Erythroblast (primary cell): Measurements from ENCODE around the gene NLN.
"Not testable (repeated sequence)": the region's sequence is repeated elsewhere in the genome, so short reads cannot be mapped to it uniquely, and the experiment has no call there.

ENCODE experiments used
- DNase-seq, 2 experiments: peaks; one replicate each; lab custom pipeline; 2025; lab: John Stamatoyannopoulos, UW
- GATA1 ChIP-seq: IDR thresholded peaks from 2 replicates; pipeline ENCODE4 v1.6.1; 2011; ENCODE audit warnings: low read depth, mild to moderate bottlenecking, control low read depth, low read length, moderate library complexity
- POLR2A ChIP-seq: IDR thresholded peaks from 2 replicates; pipeline ENCODE4 v1.6.1; 2011; ENCODE audit warnings: mild to moderate bottlenecking, low read length

The NLN gene

DNA sequence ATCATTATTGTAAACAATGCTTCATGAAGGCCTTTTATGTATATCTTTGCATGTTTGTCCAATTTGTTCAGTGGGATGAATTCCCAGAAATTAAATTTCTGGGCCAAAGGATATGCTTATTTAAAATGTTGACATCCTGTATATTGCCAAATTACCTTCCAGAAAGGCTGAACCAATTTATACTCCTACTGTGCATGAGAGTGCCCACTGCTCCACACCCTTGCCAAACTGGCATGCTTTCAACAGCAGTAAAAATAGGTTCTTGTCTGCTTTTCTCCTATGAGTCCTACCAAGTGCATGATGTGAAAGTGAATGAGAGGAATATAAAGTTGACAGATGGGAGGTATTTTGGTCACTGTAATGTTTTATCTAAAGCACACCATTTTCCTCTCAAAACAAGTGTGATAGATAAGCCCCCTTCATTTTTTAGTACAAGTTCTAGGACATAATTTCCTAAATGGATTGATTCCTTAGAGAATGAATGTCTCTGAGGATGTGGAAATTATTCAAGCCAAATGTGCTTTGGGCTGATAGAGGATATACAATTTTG is 133.8 kb downstream of the NLN start:
- no peak for TF ChIP-seq POLR2A
- DNase-seq: no peak

DNA sequence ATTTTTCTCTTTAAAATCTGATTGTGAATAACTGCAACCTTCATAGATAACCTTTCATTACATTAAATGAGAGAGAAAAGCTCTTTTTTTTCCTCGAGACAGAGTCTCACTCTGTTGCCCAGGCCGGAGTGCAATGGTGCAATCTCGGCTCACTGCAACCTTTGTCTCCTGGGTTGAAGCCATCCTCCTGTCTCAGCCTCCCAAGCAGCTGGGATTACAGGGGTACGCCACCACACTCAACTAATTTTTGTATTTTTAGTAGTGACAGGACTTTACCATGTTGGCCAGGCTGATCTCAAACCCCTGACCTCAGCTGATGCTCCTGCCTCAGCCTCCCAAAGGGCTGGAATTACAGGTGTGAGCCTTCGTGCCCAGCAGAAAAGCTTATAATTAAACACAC is 134.5 kb downstream of the NLN start:
- no peak for TF ChIP-seq POLR2A
- TF ChIP-seq GATA1: no peak
- no peak for DNase-seq

DNA sequence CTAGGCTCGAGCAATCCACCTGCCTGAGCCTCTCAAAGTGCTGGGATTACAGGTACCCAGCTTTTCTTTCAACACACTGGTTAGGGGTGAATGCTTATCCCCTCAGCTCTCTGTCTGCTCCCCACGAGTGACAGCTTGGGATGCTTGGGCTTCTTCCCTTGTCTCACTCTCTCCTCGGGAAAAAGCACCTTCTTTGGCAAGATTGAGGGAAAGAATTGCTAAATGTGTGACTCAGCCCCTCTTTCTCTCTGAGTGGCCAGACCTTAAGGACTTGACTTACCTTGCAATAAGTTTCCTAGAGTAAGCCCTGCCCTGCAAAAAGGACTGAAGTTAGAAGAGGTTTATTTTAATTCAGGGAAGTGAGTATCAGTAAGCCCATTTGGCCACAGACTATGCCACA is 136.3 kb downstream of the NLN start:
- no peak for DNase-seq
- TF ChIP-seq GATA1 (no peak), POLR2A (no peak)

DNA sequence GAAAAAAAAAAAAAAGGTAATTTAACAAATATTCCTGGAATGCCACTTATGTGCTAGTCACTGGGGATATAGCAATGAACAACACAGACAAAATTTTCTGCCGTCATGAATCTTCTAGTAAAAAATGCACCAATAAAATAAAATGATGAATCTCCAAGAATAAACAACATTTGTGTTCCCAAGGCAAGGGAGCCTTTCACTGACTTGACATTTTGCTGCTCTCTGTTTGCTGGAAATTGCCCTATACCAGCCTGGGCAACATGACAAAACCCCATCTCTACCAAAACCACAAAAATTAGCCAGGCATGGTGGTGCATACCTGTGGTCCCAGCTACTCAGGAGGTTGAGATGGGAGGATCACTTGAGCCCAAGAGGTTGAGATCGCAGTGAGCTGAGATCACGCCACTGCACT is 139.8 kb downstream of the NLN start:
- no peak for DNase-seq
- TF ChIP-seq GATA1: no peak

DNA sequence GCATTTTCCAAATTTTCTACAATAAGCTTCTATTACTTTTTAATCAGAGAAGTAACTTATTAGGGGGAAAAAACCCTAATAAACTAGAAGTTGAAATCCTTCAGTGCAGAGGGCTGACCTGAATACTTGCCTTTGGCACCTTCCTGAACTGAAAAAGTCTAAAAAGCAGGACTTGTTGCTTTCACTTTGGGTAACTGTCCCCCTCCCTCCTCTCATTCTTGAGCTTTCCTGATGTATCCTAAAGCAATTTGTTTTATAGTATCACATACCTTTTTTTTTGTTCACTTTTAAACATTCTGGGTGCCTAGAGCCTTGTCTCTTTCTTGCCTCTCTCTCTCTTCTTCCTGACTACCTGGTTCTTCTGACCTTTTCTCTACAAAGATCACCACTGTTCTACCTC is 140.4 kb downstream of the NLN start:
- TF ChIP-seq GATA1 (no peak), POLR2A (no peak)
- no peak for DNase-seq

GRCh38 chr5:65863747-65864146 is 141.7 kb downstream of the NLN start:
- TF ChIP-seq GATA1: no peak
- no peak for TF ChIP-seq POLR2A

GRCh38 chr5:65866837-65867521 is 145.0 kb downstream of the NLN start:
- no peak for DNase-seq
- TF ChIP-seq POLR2A (no peak), GATA1 (no peak)

More at GRCh38 chr5:65863747-65864146, 141.7 kb downstream of the NLN start:
- DNase-seq: no peak

GRCh38 chr5:65867542-65868195 is 145.7 kb downstream of the NLN start:
- no peak for DNase-seq

GRCh38 chr5:65868509-65868908 is 146.5 kb downstream of the NLN start:
- DNase-seq: no peak
- TF ChIP-seq POLR2A (no peak), GATA1 (no peak)

More at GRCh38 chr5:65867542-65868195, 145.7 kb downstream of the NLN start:
- TF ChIP-seq GATA1 (no peak), POLR2A (no peak)

DNA sequence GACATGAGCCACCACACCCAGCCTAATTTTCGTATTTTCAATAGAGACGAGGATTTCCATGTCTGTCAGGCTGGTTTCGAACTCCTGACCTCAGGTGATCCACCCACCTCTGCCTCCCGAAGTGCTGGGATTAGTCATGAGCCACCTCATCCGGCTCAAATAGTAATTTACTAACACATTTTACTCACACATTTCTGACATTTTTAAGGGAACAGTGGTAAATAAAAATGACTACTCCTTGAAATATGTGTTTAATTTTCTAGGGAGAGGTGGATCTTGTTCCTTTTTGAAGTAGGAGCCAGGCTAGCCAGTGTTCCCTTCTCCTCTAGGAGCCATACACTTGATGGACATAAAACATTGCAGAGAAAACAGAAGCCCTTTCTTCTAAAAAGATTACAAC is 149.2 kb downstream of the NLN start:
- TF ChIP-seq POLR2A (no peak), GATA1 (no peak)
- DNase-seq: no peak

DNA sequence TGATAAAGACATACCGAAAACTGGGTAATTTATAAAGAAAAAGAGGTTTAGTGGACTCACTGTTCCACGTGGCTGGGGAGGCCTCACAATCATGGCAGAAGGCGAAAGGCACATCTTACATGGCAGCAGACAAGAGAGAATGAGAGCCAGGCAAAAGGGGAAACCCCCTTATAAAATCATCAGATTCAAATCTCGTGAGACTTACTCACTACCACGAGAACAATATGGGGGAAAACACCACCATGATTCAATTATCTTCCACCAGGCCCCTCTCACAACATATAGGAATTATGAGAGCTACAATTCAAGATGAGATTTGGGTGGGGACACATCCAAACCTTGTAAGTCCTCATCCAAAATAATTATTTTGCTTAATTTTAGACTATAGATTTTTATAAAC is 149.8 kb downstream of the NLN start:
- not testable (repeated sequence) for DNase-seq

DNA sequence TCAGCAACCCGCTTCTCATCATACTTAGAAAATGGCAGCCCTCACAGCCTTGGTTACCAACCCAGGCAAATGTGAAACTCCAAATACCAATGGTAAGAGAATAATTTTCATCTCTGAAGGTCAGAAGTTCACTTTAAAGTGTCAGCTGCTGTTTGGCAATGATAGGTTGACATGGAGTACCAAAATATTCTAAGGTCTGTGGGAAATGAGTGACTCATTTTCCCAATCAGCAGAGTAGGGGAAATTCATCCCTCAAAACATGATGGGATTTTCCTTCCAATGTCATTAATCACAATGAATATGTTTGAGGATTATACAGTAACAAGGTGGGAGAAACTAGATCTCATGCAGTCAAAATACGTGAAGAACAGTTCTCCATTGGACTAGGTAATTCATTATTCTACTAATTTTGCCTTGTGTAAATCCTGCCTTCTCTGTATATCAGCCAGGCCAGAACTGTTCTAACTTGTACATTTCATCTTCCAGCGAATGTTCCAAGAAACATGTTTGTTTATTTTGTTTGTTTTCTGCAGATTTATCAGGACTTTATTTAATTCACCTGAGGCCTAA is 151.3 kb downstream of the NLN start:
- no peak for DNase-seq
- TF ChIP-seq GATA1 (no peak), POLR2A (no peak)

GRCh38 chr5:65874241-65874640 is 152.2 kb downstream of the NLN start:
- no peak for DNase-seq
- TF ChIP-seq POLR2A: no peak
- no peak for TF ChIP-seq GATA1

DNA sequence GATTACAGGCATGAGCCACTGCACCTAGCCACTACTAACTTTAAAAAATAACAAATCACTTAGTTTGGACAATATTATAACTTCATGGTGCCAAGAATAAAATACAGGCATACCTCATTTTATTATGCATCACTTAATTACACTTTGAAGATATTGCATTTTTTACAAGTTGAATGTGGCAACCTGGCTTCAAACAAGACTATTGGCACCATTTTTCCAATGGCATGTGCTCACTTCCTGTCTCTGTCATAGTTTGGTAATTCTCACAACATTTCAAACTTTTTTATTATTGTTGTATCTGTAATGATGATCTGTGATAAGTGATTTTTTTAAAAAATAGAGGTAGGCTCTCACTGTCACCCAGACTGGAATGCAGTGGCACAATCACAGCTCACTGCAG is 154.5 kb downstream of the NLN start:
- no peak for DNase-seq
- TF ChIP-seq GATA1 (no peak), POLR2A (no peak)

DNA sequence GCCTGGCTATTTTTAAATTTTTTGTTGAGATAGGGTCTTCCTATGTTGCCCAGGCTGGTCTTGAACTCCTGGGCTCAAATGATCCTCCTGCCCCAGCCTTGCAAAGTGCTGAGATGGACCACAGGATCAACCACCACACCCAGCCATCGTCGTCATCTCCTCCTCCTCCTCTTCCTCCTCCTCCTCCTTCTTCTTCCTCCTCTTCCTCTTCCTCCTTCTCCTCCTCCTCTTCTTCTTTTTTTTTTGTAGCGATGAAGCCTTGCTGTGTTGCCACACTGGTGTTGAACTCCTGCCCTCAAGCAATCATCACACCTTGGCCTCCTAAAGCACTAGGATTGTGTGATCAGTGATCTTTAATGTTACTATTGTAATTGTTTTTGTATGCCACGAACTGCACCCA is 155.0 kb downstream of the NLN start:
- DNase-seq: no peak
- TF ChIP-seq POLR2A: no peak
- no peak for TF ChIP-seq GATA1
